ENCODE results near the gene POLR1A.

POLR1A gene

DNA sequence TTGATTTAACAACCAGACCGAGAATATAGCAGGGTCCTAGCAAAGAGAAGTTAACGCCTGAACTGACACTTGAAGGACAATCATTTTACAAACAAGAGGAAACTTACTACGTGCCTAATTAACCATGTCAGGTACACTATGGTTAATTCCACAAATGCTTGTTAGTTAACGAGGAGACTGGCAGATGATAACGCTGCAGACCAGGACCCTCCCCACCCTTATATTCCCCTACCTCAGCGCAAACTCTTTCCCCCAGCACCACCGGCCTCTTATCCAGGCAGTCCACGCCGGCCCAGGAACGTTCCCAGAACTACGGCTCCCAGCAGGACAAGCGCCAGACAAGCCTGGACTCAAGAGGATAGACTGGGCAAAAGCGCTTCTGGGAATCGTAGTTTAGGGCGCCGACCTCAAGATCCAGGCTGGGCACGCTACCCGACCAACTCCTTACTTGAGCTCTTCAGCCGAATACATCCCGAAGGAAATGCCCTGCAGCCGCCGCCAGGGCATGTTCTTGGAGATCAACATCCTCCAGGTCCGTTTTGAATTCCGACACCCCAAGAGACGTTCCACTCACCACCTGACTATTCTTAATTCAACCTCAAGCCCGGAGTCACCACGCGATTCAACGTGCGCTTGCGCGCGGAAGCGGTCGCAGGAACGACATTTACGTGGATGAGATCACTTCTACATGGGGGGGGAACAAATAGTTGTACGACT is at the start of gene POLR1A:
TSS of gene POLR1A (minus strand) at position 635 of the 717 bp plus-strand sequence. CDS start at position 525, 110 bp downstream.
- DNase-seq (ENCODE audit: low read depth in 4 of 4, low spot score in 1 of 4): peak; percentile 44 to 76 (median 58)

DNA sequence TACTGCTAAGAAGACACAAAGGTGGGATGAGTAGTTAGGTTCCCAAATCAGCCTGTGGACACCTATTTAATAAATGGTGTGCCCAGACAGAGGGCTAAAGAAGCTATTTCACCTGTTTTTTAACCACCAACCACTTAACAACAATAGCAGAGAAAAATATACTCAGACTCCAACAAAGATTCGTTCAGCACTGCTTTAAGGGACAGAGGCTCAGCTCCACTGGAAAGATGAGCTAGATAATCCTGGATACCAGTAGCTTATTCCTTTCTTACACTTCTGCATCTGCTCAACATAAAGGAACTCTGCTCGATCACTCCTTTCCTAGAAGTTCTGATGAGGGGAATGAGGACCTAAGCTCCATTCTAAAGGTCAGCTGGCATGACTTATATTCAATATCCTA is 44.8 kb upstream of the POLR1A start:
- DNase-seq (ENCODE audit: low read depth in 4 of 4, low spot score in 1 of 4): no peak

DNA sequence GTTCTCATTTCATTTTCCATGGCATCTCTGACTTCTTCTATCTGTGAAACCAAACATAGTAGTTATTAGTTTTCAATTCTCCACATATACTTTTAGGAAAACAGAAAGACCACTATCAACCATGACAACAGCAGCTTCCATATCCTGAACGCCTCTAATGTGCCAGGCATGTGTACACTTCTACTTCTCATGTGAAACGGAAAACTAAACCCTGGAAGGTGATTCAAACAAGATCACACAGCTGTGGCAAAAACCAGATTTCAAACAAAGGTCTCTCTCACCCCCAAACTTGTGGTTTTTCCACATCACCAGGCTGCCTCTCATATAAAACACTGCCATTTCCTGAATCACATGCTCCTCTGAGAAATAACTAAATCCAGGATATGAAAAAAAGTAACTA is 42.1 kb upstream of the POLR1A start:
- no peak for DNase-seq (ENCODE audit: low read depth in 4 of 4, low spot score in 1 of 4)

DNA sequence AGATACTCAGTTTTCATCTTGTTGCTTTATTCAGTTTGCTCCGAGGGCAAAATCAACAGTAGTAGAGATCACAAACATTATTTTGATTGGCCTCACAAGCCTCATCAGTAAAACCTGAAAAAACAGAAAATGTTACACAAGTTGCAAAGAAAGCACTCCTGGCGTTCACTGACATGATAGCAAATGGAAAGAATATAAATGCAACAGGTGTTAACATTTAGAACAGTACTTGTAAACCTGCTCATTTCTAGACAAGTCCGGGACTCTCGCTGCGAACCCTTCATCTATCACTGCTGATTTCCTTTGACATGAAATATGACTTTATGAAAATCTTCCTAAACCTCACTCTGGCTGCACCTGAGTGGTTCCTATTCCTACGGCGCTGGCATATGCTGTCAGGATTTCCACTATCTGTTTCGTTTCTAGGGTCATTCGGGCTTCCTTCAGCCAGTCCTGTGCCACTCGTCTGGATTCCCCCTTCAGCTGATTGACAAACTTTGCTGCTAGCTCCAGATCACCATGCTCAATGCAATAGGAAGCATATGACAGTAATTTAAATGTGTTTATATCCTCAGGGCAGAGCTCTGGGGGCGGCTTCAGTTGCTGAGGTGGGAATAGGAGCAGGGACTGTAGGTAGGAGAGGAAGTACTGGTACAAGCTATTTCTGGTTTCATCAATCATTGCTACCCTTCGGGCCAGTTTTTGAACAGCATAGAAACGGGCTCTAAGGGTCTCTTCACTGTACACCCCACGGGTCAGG is 38.4 kb upstream of the POLR1A start:
- DNase-seq (ENCODE audit: low read depth in 4 of 4, low spot score in 1 of 4): no peak

DNA sequence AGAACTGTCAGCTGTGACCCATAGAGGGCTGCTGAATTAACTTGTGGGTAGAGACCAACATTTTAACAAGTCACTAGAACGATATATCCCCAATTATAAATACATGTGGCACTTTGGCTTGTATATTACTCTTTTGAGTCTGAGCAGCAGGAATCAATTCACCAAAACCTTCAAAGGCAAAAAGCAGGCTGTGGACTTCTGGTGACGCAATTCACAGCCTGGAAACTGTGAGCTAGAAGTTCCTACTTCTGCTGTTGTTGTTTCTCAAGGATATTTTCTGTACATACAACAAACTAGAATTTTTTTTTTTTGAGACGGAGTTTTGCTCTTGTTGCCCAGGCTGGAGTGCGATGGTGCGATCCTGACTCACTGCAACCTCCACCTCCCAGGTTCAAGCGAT is 37.6 kb upstream of the POLR1A start:
- DNase-seq (ENCODE audit: low read depth in 4 of 4, low spot score in 1 of 4): no peak

DNA sequence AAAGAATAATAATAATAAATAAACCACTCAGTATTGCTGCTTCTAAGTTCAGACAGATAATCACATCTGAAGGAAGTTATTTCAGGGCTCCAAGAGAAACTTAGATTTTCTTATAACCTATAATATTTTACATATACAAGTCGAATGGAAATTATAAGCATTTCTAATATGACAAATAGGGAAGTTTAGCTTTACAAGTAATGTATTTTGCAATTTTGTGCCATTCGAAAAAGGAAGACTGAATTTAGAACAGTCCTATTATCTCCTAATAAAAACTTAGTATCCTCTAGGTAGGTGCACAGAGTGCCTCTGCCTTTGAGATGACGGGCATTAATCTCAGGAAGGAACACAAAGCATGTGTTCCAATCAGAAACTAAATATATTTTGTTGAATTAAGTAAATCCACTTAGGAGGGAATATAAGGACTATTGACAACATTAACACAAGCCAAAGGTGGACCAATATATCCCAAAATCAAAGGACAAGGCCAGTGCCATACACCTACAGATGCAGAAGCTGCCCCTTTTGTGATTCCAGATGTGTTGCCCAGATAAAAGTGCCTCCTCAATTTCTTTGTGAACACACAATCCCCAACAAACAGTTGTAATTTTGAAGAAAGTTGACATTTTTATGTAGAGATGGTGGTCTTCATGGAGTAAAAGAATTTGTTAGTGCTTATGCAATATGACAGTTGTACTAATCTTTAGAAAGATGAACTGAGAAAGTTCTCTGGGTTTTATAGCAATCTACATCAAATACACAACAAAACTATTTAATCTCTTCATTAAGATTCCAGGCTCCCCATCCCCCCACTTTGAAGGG is 37.0 kb upstream of the POLR1A start:
- DNase-seq (ENCODE audit: low read depth in 4 of 4, low spot score in 1 of 4): no peak

DNA sequence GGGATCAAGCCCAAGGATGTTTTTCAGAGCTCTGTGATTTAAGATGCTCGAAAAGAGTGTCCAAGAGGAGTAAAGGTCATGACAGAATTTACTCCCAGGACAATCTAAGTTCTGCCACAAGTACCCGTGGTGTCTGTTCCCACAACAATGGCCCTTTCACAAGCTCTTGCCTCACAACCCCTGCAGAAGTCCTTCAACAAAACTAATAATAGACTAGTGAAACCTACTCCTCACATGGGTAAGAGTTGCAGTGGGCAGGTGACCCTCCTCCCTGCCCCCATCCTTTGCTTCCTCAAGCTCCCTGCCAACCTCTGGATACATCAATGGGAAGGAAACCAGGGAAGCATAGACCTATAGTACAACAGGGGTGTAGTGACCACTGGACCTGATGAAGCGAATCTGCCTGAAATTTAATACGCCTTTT is 35.3 kb upstream of the POLR1A start:
- no peak for DNase-seq (ENCODE audit: low read depth in 4 of 4, low spot score in 1 of 4)

DNA sequence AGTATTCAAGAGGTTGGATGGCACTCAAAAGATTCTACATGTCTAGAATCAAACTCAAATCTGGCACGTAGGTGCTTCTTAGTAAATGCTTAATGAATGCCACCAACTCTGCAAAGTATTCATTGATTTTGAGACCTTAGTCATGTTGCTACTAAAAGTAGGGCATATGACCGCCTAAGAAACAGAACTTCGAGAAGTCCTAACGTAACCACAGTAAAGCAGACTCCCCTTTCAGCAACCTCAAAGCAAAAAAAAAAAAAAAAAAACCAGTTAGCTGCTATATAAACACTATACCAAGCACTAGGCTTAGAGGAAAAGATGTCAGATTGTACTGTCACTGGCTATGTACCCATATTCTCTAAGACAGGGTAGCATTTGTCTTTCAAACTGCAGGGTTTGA is 34.3 kb upstream of the POLR1A start:
- DNase-seq (ENCODE audit: low read depth in 4 of 4, low spot score in 1 of 4): no peak

DNA sequence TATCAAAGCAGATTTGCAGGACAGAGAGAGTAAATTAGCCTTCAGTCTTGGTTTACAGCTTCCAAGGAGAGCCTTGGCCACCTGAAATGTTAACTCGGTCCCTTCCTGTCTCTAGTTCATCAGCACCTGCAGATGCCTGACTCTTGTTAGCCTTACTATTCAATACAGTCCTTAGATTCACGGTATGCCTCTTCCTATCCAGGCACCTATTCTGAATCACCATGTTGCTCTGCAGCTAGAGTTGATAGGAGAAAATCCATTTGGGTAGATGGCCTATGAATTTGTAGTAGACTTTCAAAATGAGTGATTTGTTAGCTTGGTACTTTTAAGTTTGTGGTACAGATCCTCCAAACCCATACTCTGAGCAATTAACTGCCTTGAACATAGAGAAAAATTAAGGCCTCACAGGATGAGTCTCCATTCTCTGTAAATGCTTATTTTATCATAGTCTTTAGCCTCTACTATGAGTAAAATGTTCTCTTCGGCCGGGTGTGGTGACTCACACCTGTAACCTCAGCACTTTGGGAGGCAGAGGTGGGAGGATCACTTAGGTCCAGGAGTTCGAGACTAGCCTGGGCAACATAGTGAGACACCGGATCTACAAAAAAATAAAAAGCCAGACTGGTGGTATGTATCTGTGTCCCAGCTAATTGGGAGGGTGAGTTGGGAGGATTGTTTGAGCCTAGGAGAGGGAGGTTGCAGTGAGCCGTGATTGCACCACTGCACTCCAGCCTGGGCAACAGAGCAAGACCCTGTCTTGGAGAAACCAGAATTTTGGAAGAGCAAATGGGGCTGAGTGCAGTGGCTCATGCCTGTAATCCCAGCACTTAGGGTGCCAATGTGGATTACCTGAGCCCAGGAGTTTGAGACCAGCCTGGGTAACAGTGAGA is 33.3 kb upstream of the POLR1A start:
- no peak for DNase-seq (ENCODE audit: low read depth in 4 of 4, low spot score in 1 of 4)

DNA sequence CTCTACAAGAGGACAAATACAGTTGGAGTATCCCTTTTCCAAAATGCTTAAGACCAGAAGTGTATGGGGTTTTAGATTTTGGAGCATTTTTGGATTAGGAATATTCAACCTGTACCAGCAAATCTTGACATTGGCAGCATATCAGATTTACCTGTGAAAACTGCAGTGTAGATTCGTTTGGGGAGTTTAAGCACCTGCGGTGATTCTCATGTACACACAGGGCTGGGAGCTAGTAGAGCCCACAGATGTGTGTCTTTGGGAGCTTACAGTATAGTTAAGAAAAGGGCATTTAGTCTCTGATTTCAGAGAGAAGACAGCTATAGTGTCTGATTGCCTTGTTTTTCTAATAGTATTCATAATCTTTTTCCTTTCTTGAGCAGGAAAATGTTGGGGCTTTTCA is 30.5 kb upstream of the POLR1A start:
- no peak for DNase-seq (ENCODE audit: low read depth in 4 of 4, low spot score in 1 of 4)

DNA sequence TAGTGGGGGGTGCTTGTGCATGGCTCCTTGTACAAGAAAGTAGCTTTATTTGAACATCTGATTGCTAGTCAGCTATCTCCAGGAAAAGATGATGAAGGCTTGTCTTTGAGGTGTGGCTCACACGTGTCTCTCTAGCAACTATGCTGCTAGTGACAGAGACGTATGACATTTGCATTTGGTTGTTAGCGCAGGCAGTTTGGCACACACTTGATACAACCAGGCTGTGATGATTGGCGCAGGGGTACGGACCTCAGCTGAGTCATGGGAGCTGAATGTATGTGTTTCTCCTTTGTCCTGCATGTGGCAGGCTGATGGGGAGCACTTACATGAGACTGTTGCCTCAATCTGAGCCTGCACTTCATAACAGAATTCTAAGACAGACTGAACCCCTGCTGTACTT is 30.0 kb upstream of the POLR1A start:
- no peak for DNase-seq (ENCODE audit: low read depth in 4 of 4, low spot score in 1 of 4)

DNA sequence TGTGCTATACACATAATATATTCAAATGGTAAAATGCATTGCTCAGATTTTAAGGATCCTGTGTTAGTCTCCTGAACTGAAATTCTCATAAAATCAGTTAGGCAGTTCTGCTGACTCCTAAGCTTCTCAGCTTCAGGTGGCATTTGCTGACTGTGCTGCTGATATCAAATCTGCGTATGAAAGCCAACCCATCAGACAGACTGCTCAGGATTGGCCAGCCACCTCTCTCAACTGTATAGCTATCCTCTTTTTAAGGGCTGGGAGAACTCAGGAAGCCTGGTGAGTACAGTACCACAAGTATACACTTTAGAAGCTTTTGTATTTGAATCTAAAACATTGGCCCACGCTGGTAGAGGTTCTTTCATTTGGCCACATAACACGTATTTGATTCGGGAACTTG is 29.0 kb upstream of the POLR1A start:
- no peak for DNase-seq (ENCODE audit: low read depth in 4 of 4, low spot score in 1 of 4)

DNA sequence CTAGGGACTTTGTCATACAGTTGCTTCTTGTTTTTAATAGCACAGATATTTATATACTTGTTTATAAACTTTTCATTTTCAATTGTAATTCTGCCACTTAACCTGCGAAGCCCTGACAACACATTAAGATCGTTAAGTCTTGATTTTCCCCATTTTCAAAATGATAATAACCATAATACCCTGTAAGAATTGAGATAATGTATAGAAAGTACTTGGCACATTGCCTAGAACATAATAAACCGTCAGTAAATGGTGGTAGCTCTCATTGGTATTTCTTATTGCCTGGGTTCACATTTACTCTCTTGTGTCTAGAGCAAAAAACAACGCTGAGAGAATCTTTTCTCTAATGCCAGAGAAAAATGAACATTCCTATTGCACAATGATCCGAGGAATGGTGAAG is 19.0 kb upstream of the POLR1A start:
- no peak for DNase-seq (ENCODE audit: low read depth in 4 of 4, low spot score in 1 of 4)

DNA sequence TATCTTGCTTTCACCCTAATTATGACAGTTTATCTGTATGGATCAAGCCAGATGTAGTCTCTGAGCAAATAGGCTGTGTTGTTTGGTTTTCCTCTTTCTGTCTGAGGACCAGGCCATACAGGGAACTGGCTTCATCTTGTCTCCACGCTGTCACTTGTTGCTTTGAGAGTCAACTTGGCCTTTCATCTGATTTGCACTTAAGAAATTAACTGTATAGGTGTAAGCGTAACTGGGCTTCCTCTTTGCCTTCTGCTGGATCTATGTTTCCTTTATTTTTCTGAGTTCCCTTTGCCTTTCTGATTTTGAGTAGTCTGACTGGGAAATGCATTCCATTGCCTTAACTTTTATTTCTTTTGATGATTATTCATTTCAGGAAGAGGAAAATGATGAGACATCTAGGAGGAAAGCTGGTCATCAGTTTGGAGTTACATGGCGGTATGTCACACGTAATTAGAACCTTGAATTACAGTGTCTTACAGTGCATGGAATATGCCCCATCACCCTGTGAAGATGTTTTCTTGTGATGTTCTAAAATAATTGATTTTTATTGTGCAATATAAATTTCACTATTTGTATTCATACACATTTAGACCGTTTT is 17.7 kb upstream of the POLR1A start:
- no peak for DNase-seq (ENCODE audit: low read depth in 4 of 4, low spot score in 1 of 4)

DNA sequence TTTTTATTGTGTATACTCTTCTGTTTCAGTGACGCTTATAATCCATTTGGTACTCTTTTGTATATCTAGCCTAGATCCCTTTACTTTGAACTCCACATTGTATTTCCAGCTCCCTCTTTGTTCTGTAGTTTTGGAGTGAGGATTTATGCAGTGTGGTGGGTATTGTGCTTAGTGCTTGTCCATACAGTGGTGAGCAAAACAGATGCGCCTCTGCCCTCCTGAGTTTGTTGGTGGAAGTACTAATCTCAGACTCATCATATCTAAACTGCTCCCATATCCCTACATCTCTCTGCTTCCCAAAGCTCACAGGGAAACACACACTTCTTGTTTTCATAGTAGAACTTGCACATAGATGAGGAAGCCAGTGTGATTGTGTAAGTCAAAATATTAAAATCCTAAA is 12.4 kb upstream of the POLR1A start:
- no peak for DNase-seq (ENCODE audit: low read depth in 4 of 4, low spot score in 1 of 4)

DNA sequence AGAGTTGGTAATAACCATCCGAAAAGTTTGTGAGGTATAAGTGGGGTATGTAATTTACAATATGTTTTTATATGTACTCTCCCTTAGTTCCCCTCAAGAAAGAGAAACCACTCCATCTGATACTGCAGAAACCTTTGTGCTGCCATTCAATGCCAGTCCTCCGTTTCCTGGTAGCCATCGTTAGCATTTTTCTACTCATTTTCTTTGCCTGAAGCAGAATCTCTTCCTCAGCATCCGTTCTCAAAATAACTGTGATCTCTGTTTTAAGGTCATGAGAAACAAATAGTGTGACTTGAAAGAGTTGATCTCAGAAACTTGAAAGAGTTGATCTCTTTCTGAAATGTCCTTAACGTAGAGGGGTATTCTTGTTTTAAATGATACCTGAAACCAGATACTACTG is 1.3 kb upstream of the POLR1A start:
- DNase-seq (ENCODE audit: low read depth in 4 of 4, low spot score in 1 of 4): no peak

DNA sequence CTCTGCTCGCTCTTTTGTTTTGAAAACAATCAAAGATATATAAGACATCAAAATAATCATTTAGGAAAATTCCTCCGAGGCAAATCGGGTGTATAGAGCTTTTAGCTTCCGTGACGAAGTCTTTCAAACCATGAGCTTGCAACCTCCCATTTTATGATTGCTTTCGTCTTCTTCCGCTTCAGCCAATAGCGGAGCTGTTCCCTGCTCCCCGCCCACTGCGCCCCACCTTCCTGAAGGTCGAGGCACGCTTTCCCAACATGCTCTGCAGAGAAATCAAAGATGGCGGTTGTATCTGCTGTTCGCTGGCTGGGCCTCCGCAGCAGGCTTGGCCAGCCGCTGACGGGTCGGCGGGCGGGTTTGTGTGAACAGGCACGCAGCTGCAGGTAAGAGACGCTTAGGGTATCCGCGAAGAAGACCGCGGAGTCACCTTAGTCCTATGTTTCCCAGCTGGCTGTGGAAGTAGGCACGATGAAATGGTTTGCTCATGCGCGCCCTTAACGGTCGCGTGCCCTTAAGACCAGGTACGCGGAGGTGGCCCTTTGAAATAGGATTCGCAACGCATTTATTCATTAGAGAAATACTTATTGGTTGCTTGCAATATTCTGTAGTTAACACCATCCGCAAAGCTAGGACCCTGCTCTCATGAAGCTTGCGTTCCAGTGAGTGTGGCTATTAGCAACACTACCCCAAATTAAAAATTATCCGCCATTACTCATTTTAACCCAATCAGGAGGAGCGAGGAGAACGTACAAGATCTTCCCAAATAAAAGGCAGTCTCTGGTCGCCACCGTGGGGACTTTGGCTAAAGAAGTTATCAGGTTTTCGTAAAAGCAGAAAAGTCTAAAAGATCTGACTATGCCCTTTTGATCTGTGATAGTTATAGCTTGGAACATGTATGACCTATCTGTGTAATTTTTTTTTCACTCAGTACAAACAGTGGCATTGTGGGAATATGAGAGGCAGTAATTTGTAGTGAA is 571 bp upstream of the POLR1A start, which contains the start of gene PTCD3:
TSS of gene PTCD3 (plus strand) at position 267 of the 977 bp plus-strand sequence. CDS start at position 280, 13 bp downstream.
- DNase-seq (ENCODE audit: low read depth in 4 of 4, low spot score in 1 of 4): peak; percentile 77 to 93 (median 92)

DNA sequence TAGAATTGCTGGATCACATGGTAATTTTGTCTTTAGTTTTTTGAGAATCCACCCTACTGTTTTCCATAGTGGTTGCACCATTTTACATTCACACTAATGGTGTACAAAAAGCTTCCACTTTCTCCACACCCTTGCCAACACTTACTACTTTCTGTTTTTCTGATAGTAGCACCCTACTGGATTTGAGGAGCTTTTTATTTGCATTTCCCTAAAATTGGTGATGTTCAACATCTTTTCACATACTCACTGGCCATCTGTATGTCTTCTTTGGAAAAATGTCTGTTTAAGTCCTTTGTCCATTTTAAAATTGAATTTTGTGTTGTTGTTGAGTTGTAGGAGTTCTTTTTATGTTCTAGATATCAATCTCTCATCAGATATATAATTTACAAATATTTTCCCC is 3.5 kb downstream of the POLR1A start:
- no peak for DNase-seq (ENCODE audit: low read depth in 4 of 4, low spot score in 1 of 4)

DNA sequence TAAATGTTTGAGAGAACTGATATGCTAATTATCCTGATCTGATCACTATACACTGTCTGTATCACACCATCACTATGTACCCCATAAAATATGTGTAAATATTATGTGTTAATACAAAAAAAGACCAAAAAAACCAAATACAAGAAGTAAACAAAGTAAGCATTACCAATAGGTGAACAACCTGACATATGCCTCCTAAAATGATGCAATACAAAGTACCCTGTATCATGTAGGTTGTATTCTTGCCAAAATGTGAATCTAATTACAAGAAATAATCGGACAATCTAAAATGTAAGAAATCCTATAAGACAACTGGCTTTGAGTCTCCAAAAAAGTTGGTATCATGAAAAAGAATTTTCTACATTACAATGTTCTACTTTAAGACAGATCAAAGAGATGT is 7.8 kb downstream of the POLR1A start:
- no peak for DNase-seq (ENCODE audit: low read depth in 4 of 4, low spot score in 1 of 4)
